ENCODE data around the gene LSG1. TPM values are rescaled to one million over a fixed set of nuclear protein-coding genes. Genes with fewer than 3 reads are reported as not detected.

Gene LSG1
- total RNA-seq, 3 donors from 2014 or later = 68.4 to 82.0 (median 70.3) TPM

- H3K36me3 Mint-ChIP-seq (ENCODE audit: insufficient read depth) = no peaks in the 10 kb centered on the region
- no peaks in the 10 kb centered on the region for H3K9me3 Mint-ChIP-seq
- H3K4me1 Mint-ChIP-seq (ENCODE audit: low read depth) = no peaks in the 10 kb centered on the region
- no peak overlapping the region for H3K4me3 Mint-ChIP-seq
- no peak for DNase-seq
- ATAC-seq = no peak
- no peaks in the 10 kb centered on the region for H3K27me3 Mint-ChIP-seq (ENCODE audit: low read depth)
Measured at GRCh38 chr3:194623449-194624290, 48.3 kb downstream of the LSG1 start.

- H3K36me3 Mint-ChIP-seq (ENCODE audit: insufficient read depth) = no peaks in the 10 kb centered on the region
- no peak for DNase-seq
- no peak overlapping the region for H3K4me3 Mint-ChIP-seq
- H3K9me3 Mint-ChIP-seq = no peaks in the 10 kb centered on the region
- H3K4me1 Mint-ChIP-seq (ENCODE audit: low read depth) = no peaks in the 10 kb centered on the region
- ATAC-seq = no peak
- no peaks in the 10 kb centered on the region for H3K27me3 Mint-ChIP-seq (ENCODE audit: low read depth)
Measured at GRCh38 chr3:194622621-194623340, 49.2 kb downstream of the LSG1 start.

- Mint-ChIP-seq H3K36me3 (ENCODE audit: insufficient read depth) (no peaks in the 10 kb centered on the region), H3K4me1 (ENCODE audit: low read depth) (no peaks in the 10 kb centered on the region), H3K27me3 (ENCODE audit: low read depth) (no peaks in the 10 kb centered on the region), H3K4me3 (no peak overlapping the region), H3K9me3 (no peaks in the 10 kb centered on the region)
- ATAC-seq (no peak), DNase-seq (no peak)
Measured at GRCh38 chr3:194621947-194622346, 50.0 kb downstream of the LSG1 start.

- DNase-seq (no peak), ATAC-seq (no peak)
- no peaks in the 10 kb centered on the region for H3K4me1 Mint-ChIP-seq (ENCODE audit: low read depth)
- H3K9me3 Mint-ChIP-seq = no peaks in the 10 kb centered on the region
- H3K36me3 Mint-ChIP-seq (ENCODE audit: insufficient read depth) = no peaks in the 10 kb centered on the region
- H3K27me3 Mint-ChIP-seq (ENCODE audit: low read depth) = no peaks in the 10 kb centered on the region
- no peak overlapping the region for H3K4me3 Mint-ChIP-seq
Measured at GRCh38 chr3:194620196-194620595, 51.8 kb downstream of the LSG1 start.

GRCh38 chr3:194619741-194620140 lies 52.2 kb downstream of the LSG1 start:
- Mint-ChIP-seq H3K4me3 (no peak overlapping the region), H3K4me1 (ENCODE audit: low read depth) (no peaks in the 10 kb centered on the region), H3K9me3 (no peaks in the 10 kb centered on the region), H3K36me3 (ENCODE audit: insufficient read depth) (no peaks in the 10 kb centered on the region), H3K27me3 (ENCODE audit: low read depth) (no peaks in the 10 kb centered on the region)
- ATAC-seq = no peak
- DNase-seq = no peak

- no peaks in the 10 kb centered on the region for H3K27me3 Mint-ChIP-seq (ENCODE audit: low read depth)
- no peaks in the 10 kb centered on the region for H3K4me1 Mint-ChIP-seq (ENCODE audit: low read depth)
- H3K9me3 Mint-ChIP-seq = no peaks in the 10 kb centered on the region
- no peak for DNase-seq
- no peak overlapping the region for H3K4me3 Mint-ChIP-seq
- no peak for ATAC-seq
- no peaks in the 10 kb centered on the region for H3K36me3 Mint-ChIP-seq (ENCODE audit: insufficient read depth)
Measured at GRCh38 chr3:194618858-194619608, 53.0 kb downstream of the LSG1 start.

- Mint-ChIP-seq H3K27me3 (ENCODE audit: low read depth) (no peaks in the 10 kb centered on the region), H3K9me3 (no peaks in the 10 kb centered on the region), H3K4me1 (ENCODE audit: low read depth) (no peaks in the 10 kb centered on the region), H3K4me3 (no peak overlapping the region), H3K36me3 (ENCODE audit: insufficient read depth) (no peaks in the 10 kb centered on the region)
- ATAC-seq (no peak), DNase-seq (no peak)
Measured at GRCh38 chr3:194617827-194618226, 54.2 kb downstream of the LSG1 start.

GRCh38 chr3:194617143-194617671 lies 54.8 kb downstream of the LSG1 start:
- Mint-ChIP-seq H3K9me3 (no peaks in the 10 kb centered on the region), H3K4me3 (no peak overlapping the region), H3K4me1 (ENCODE audit: low read depth) (no peaks in the 10 kb centered on the region), H3K36me3 (ENCODE audit: insufficient read depth) (no peaks in the 10 kb centered on the region), H3K27me3 (ENCODE audit: low read depth) (no peaks in the 10 kb centered on the region)
- ATAC-seq (no peak), DNase-seq (no peak)

GRCh38 chr3:194615226-194615625 lies 56.8 kb downstream of the LSG1 start:
- Mint-ChIP-seq H3K27me3 (ENCODE audit: low read depth) (no peaks in the 10 kb centered on the region), H3K36me3 (ENCODE audit: insufficient read depth) (no peaks in the 10 kb centered on the region), H3K4me1 (ENCODE audit: low read depth) (no peaks in the 10 kb centered on the region), H3K9me3 (no peaks in the 10 kb centered on the region), H3K4me3 (no peak overlapping the region)
- ATAC-seq (no peak), DNase-seq (no peak)

GRCh38 chr3:194612221-194612620 lies 59.8 kb downstream of the LSG1 start:
- H3K4me1 Mint-ChIP-seq (ENCODE audit: low read depth) = no peaks in the 10 kb centered on the region
- no peak for DNase-seq
- ATAC-seq = no peak
- H3K4me3 Mint-ChIP-seq = no peak overlapping the region
- H3K9me3 Mint-ChIP-seq = no peaks in the 10 kb centered on the region
- no peaks in the 10 kb centered on the region for H3K27me3 Mint-ChIP-seq (ENCODE audit: low read depth)
- H3K36me3 Mint-ChIP-seq (ENCODE audit: insufficient read depth) = no peaks in the 10 kb centered on the region

- Mint-ChIP-seq H3K36me3 (ENCODE audit: insufficient read depth) (no peaks in the 10 kb centered on the region), H3K4me3 (no peak overlapping the region), H3K9me3 (no peaks in the 10 kb centered on the region), H3K4me1 (ENCODE audit: low read depth) (no peaks in the 10 kb centered on the region), H3K27me3 (ENCODE audit: low read depth) (no peaks in the 10 kb centered on the region)
- ATAC-seq = no peak
- no peak for DNase-seq
Measured at GRCh38 chr3:194610689-194611088, 61.3 kb downstream of the LSG1 start.

- no peak overlapping the region for H3K4me3 Mint-ChIP-seq
- H3K36me3 Mint-ChIP-seq (ENCODE audit: insufficient read depth) = no peaks in the 10 kb centered on the region
- ATAC-seq = no peak
- no peaks in the 10 kb centered on the region for H3K27me3 Mint-ChIP-seq (ENCODE audit: low read depth)
- no peaks in the 10 kb centered on the region for H3K4me1 Mint-ChIP-seq (ENCODE audit: low read depth)
- DNase-seq = no peak
- no peaks in the 10 kb centered on the region for H3K9me3 Mint-ChIP-seq
Measured at GRCh38 chr3:194609601-194610000, 62.4 kb downstream of the LSG1 start.

GRCh38 chr3:194608981-194609380 lies 63.0 kb downstream of the LSG1 start:
- Mint-ChIP-seq H3K36me3 (ENCODE audit: insufficient read depth) (no peaks in the 10 kb centered on the region), H3K4me1 (ENCODE audit: low read depth) (no peaks in the 10 kb centered on the region), H3K4me3 (no peak overlapping the region), H3K27me3 (ENCODE audit: low read depth) (no peaks in the 10 kb centered on the region), H3K9me3 (no peaks in the 10 kb centered on the region)
- DNase-seq = no peak
- no peak for ATAC-seq

- no peaks in the 10 kb centered on the region for H3K9me3 Mint-ChIP-seq
- no peak overlapping the region for H3K4me3 Mint-ChIP-seq
- ATAC-seq (no peak), DNase-seq (no peak)
- H3K27me3 Mint-ChIP-seq (ENCODE audit: low read depth) = no peaks in the 10 kb centered on the region
- H3K4me1 Mint-ChIP-seq (ENCODE audit: low read depth) = no peaks in the 10 kb centered on the region
- H3K36me3 Mint-ChIP-seq (ENCODE audit: insufficient read depth) = no peaks in the 10 kb centered on the region
Measured at GRCh38 chr3:194607592-194608389, 64.2 kb downstream of the LSG1 start.

Measured in activated T-cell treated with anti-CD3 and anti-CD28 coated beads, Interleukin-2, amount 50 U/mL, for 4 hours (primary cell).